Neutrophil (primary cell): Measurements from ENCODE around the gene HTR1D.

Source experiments
- H3K27ac ChIP-seq: fragments of 200-600 bp; sonication (generic); 2 replicates; pipeline ENCODE4 v1.5.1; 2016; ENCODE audit warnings: mild to moderate bottlenecking, moderate library complexity
- H3K27me3 ChIP-seq: fragments of 200-600 bp; sonication (generic); 2 replicates; pipeline ENCODE4 v1.6.0; 2016; ENCODE audit warnings: mild to moderate bottlenecking
- H3K36me3 ChIP-seq: fragments of 200-600 bp; sonication (generic); 2 replicates; pipeline ENCODE4 v1.5.1; 2017
- H3K4me1 ChIP-seq, 2 experiments: fragments of 200-600 bp in 1 of 2; sonication (generic) in 1 of 2; 1 replicate in 1 of 2; 2 replicates in 1 of 2; pipeline versions ENCODE4 v1.5.1 to v1.6.1; 2013 to 2016; ENCODE audit warnings: low read depth in 1 of 2, low read length in 1 of 2, mild to moderate bottlenecking in 1 of 2, moderate library complexity in 1 of 2; ENCODE audit not compliant: control insufficient read depth in 1 of 2, insufficient read depth in 1 of 2
- H3K4me3 ChIP-seq, 2 experiments: fragments of 200-600 bp in 1 of 2; sonication (generic) in 1 of 2; 1 replicate in 1 of 2; 2 replicates in 1 of 2; pipeline ENCODE4 v1.5.1; 2013 to 2016; ENCODE audit warnings: low read depth in 1 of 2, low read length in 1 of 2, mild to moderate bottlenecking in 1 of 2, moderate library complexity in 1 of 2
- H3K9me3 ChIP-seq: fragments of 200-600 bp; sonication (generic); 2 replicates; pipeline ENCODE4 v1.5.1; 2016
- CTCF ChIP-seq: fragments of 200-600 bp; sonication (generic); IDR thresholded peaks from 2 replicates; pipeline ENCODE4 v1.5.1; 2016; ENCODE audit warnings: antibody characterized with exemption

Gene HTR1D

GRCh38 chr1:23215291-23215690 is 2.0 kb downstream of the HTR1D start:
- H3K27ac ChIP-seq = no peak overlapping the region
- no peak overlapping the region for H3K4me3 ChIP-seq
- no peaks in the 10 kb centered on the region for H3K4me1 ChIP-seq
- no peaks in the 10 kb centered on the region for H3K36me3 ChIP-seq
- H3K27me3 ChIP-seq = peaks cover 98% of the 10 kb centered on the region
- no peak for TF ChIP-seq CTCF
- H3K9me3 ChIP-seq = no peaks in the 10 kb centered on the region

- H3K36me3 ChIP-seq = no peaks in the 10 kb centered on the region
- no peak overlapping the region for H3K4me3 ChIP-seq
- no peak overlapping the region for H3K27ac ChIP-seq
- no peak for TF ChIP-seq CTCF
- peaks cover 100% of the 10 kb centered on the region for H3K27me3 ChIP-seq
- no peaks in the 10 kb centered on the region for H3K4me1 ChIP-seq
- H3K9me3 ChIP-seq = no peaks in the 10 kb centered on the region
Measured at GRCh38 chr1:23214640-23215039, 2.7 kb downstream of the HTR1D start.

GRCh38 chr1:23211955-23212354 is 5.3 kb downstream of the HTR1D start:
- TF ChIP-seq CTCF = no peak
- peaks cover 73% of the 10 kb centered on the region for H3K27me3 ChIP-seq
- no peaks in the 10 kb centered on the region for H3K36me3 ChIP-seq
- H3K4me1 ChIP-seq = no peaks in the 10 kb centered on the region
- no peak overlapping the region for H3K27ac ChIP-seq
- no peaks in the 10 kb centered on the region for H3K9me3 ChIP-seq
- H3K4me3 ChIP-seq = no peak overlapping the region

GRCh38 chr1:23210963-23211362 is 6.3 kb downstream of the HTR1D start:
- Histone ChIP-seq H3K4me3 (no peak overlapping the region), H3K27me3 (peaks cover 63% of the 10 kb centered on the region), H3K36me3 (no peaks in the 10 kb centered on the region), H3K9me3 (no peaks in the 10 kb centered on the region), H3K27ac (no peak overlapping the region), H3K4me1 (no peaks in the 10 kb centered on the region)
- TF ChIP-seq CTCF = no peak

- no peaks in the 10 kb centered on the region for H3K36me3 ChIP-seq
- H3K4me1 ChIP-seq = no peaks in the 10 kb centered on the region
- TF ChIP-seq CTCF = no peak
- no peaks in the 10 kb centered on the region for H3K9me3 ChIP-seq
- H3K4me3 ChIP-seq = no peak overlapping the region
- H3K27me3 ChIP-seq = peaks cover 57% of the 10 kb centered on the region
- H3K27ac ChIP-seq = no peak overlapping the region
Measured at GRCh38 chr1:23210351-23210785, 6.9 kb downstream of the HTR1D start.

- Histone ChIP-seq H3K27ac (no peak overlapping the region), H3K27me3 (peaks cover 51% of the 10 kb centered on the region), H3K4me3 (no peak overlapping the region), H3K36me3 (no peaks in the 10 kb centered on the region), H3K9me3 (no peaks in the 10 kb centered on the region), H3K4me1 (no peaks in the 10 kb centered on the region)
- no peak for TF ChIP-seq CTCF
Measured at GRCh38 chr1:23209770-23210169, 7.5 kb downstream of the HTR1D start.
